HG03378 (cell line): Measurements from ENCODE around the gene ETFB.

ENCODE experiments used
- ATAC-seq: cut with Tn5 transposase; IDR thresholded peaks from one replicate; pipeline ENCODE4 v1.9.1; 2021; ENCODE audit warnings: mild to moderate bottlenecking, moderate library complexity; ENCODE audit not compliant: unreplicated experiment

The ETFB gene

GRCh38 chr19:51375504-51376221 is 9.5 kb upstream of the ETFB start:
- ATAC-seq = no peak

- ATAC-seq = no peak
Measured at GRCh38 chr19:51372649-51373504, 6.7 kb upstream of the ETFB start, which contains the start of gene NKG7. Gene NKG7, minus strand, starts transcription at chr19:51372654. Its CDS starts 119 bp downstream, at chr19:51372535.

- ATAC-seq = no peak
Measured at GRCh38 chr19:51372021-51372648, 5.9 kb upstream of the ETFB start.

- no peak for ATAC-seq
Measured at GRCh38 chr19:51371186-51371690, 5.0 kb upstream of the ETFB start.

GRCh38 chr19:51370230-51370629 is 4.0 kb upstream of the ETFB start:
- no peak for ATAC-seq

- ATAC-seq = no peak
Measured at GRCh38 chr19:51368366-51369282, 2.4 kb upstream of the ETFB start, which contains the start of gene CLDND2. Gene CLDND2, minus strand, starts transcription at chr19:51369003. Its CDS starts 426 bp downstream, at chr19:51368577.

GRCh38 chr19:51367565-51368365 is 1.6 kb upstream of the ETFB start:
- peak; percentile 56 for ATAC-seq

- ATAC-seq = no peak
Measured at GRCh38 chr19:51367255-51367564, 1.0 kb upstream of the ETFB start.

- ATAC-seq = peak; percentile 53
Measured at GRCh38 chr19:51366389-51367254, 434 bp upstream of the ETFB start.

- ATAC-seq = no peak
Measured at GRCh38 chr19:51365211-51365964, 800 bp downstream of the ETFB start.

GRCh38 chr19:51364200-51365106 is 1.7 kb downstream of the ETFB start:
- ATAC-seq = no peak

- ATAC-seq = no peak
Measured at GRCh38 chr19:51361239-51361638, 4.9 kb downstream of the ETFB start.

- no peak for ATAC-seq
Measured at GRCh38 chr19:51359294-51359693, 6.9 kb downstream of the ETFB start.

GRCh38 chr19:51357952-51358351 is 8.2 kb downstream of the ETFB start:
- no peak for ATAC-seq

GRCh38 chr19:51356159-51356801 is 9.9 kb downstream of the ETFB start:
- ATAC-seq = no peak

GRCh38 chr19:51354742-51355148 is 11.4 kb downstream of the ETFB start:
- no peak for ATAC-seq
